OCI-LY1 (cell line): ENCODE data around the gene DNAJB8.

Experiments
- H2AFZ ChIP-seq: fragments of 200-600 bp; sonication (generic), shearing (Covaris generic); 2 replicates; pipeline ENCODE4 v1.6.0; 2014; ENCODE audit warnings: antibody characterized with exemption, mild to moderate bottlenecking, low read length
- H3F3A ChIP-seq: fragments of 200-600 bp; sonication (generic), shearing (Covaris generic); 2 replicates; pipeline ENCODE4 v1.6.0; 2014; ENCODE audit warnings: mild to moderate bottlenecking, antibody characterized with exemption, low read length, moderate library complexity; ENCODE audit not compliant: insufficient read depth
- H3K27ac ChIP-seq: fragments of 200-600 bp; sonication (generic); 2 replicates; pipeline ENCODE4 v1.5.1; 2014; ENCODE audit warnings: low read length, mixed run types, mild to moderate bottlenecking, low read depth; ENCODE audit not compliant: poor library complexity, severe bottlenecking
- H3K27me3 ChIP-seq: fragments of 200-600 bp; sonication (generic); 2 replicates; pipeline ENCODE4 v1.6.0; 2014; ENCODE audit warnings: antibody characterized with exemption, mild to moderate bottlenecking, low read length, moderate library complexity; ENCODE audit not compliant: insufficient read depth
- H3K36me3 ChIP-seq: fragments of 200-600 bp; sonication (generic); 2 replicates; pipeline ENCODE4 v1.6.1; 2014; ENCODE audit warnings: mild to moderate bottlenecking, antibody characterized with exemption, low read length, moderate library complexity, mixed read lengths; ENCODE audit not compliant: insufficient read depth
- H3K4me1 ChIP-seq: fragments of 200-600 bp; sonication (generic); 2 replicates; pipeline ENCODE4 v1.5.1; 2014; ENCODE audit warnings: mild to moderate bottlenecking, low read length, moderate library complexity; ENCODE audit not compliant: insufficient read depth, severe bottlenecking
- H3K4me2 ChIP-seq: fragments of 200-600 bp; sonication (generic), shearing (Covaris generic); 2 replicates; pipeline ENCODE4 v1.6.1; 2014; ENCODE audit warnings: low read length
- H3K4me3 ChIP-seq: fragments of 200-600 bp; sonication (generic); 2 replicates; pipeline ENCODE4 v1.5.1; 2014; ENCODE audit warnings: low read length, low read depth, mild to moderate bottlenecking, mixed read lengths; ENCODE audit not compliant: poor library complexity, severe bottlenecking
- H3K79me2 ChIP-seq: fragments of 200-600 bp; shearing (Covaris generic); 2 replicates; pipeline ENCODE4 v1.6.1; 2016; ENCODE audit warnings: mixed run types, low read length, mixed read lengths; ENCODE audit not compliant: insufficient read depth
- H3K9ac ChIP-seq: fragments of 200-600 bp; sonication (generic), shearing (Covaris generic); 2 replicates; pipeline ENCODE4 v1.6.1; 2014; ENCODE audit warnings: mild to moderate bottlenecking, low read length, mixed read lengths
- H3K9me2 ChIP-seq: fragments of 200-600 bp; sonication (generic), shearing (Covaris generic); 2 replicates; pipeline ENCODE4 v1.6.1; 2014; ENCODE audit warnings: low read depth, mild to moderate bottlenecking, low read length, mixed read lengths
- H3K9me3 ChIP-seq: fragments of 200-600 bp; shearing (Covaris generic); 2 replicates; pipeline ENCODE4 v1.6.1; 2014; ENCODE audit warnings: low read length, mixed read lengths
- H4K20me1 ChIP-seq: fragments of 200-600 bp; sonication (generic), shearing (Covaris generic); 2 replicates; pipeline ENCODE4 v1.6.0; 2016; ENCODE audit warnings: mild to moderate bottlenecking, low read length; ENCODE audit not compliant: insufficient read depth
- CTCF ChIP-seq: fragments of 200-600 bp; sonication (generic), shearing (Covaris generic); IDR thresholded peaks from 2 replicates; pipeline ENCODE4 v1.5.1; 2017; ENCODE audit warnings: mild to moderate bottlenecking, antibody characterized with exemption, low read length, moderate library complexity, mixed read lengths
- EZH2 ChIP-seq: fragments of 200-600 bp; sonication (generic), shearing (Covaris generic); IDR thresholded peaks from 2 replicates; pipeline ENCODE4 v1.8.0; 2017; ENCODE audit warnings: borderline replicate concordance, mixed run types, mild to moderate bottlenecking, antibody characterized with exemption, low read length, moderate library complexity, mixed read lengths

The DNAJB8 gene

GRCh38 chr3:128429751-128430150 is 36.9 kb downstream of the DNAJB8 start:
- H4K20me1 ChIP-seq, result no peaks in the 10 kb centered on the region
- no peaks in the 10 kb centered on the region for H3F3A ChIP-seq
- no peaks in the 10 kb centered on the region for H3K79me2 ChIP-seq
- no peak overlapping the region for H3K9ac ChIP-seq
- H3K4me3 ChIP-seq, result no peak overlapping the region
- H3K4me2 ChIP-seq, result no peak overlapping the region
- no peaks in the 10 kb centered on the region for H3K9me3 ChIP-seq
- H3K4me1 ChIP-seq, result peaks cover 4% of the 10 kb centered on the region
- no peak overlapping the region for H3K27ac ChIP-seq
- TF ChIP-seq EZH2 (no peak), CTCF (no peak)
- no peaks in the 10 kb centered on the region for H3K9me2 ChIP-seq
- H3K27me3 ChIP-seq, result peaks cover under 1% of the 10 kb centered on the region; the same call in 1 of the 2 replicates
- H3K36me3 ChIP-seq, result no peaks in the 10 kb centered on the region
- no peak overlapping the region for H2AFZ ChIP-seq

- Histone ChIP-seq H3K27me3 (no peaks in the 10 kb centered on the region; the same call in 1 of the 2 replicates), H3K4me2 (no peak overlapping the region), H3K27ac (no peak overlapping the region), H3K36me3 (no peaks in the 10 kb centered on the region), H3K4me3 (no peak overlapping the region), H2AFZ (no peak overlapping the region), H3K79me2 (no peaks in the 10 kb centered on the region), H4K20me1 (no peaks in the 10 kb centered on the region), H3K9me3 (no peaks in the 10 kb centered on the region), H3K9ac (no peak overlapping the region), H3F3A (no peaks in the 10 kb centered on the region), H3K9me2 (no peaks in the 10 kb centered on the region), H3K4me1 (peaks cover 4% of the 10 kb centered on the region)
- TF ChIP-seq CTCF (no peak), EZH2 (no peak)
Measured at GRCh38 chr3:128429275-128429674, 37.4 kb downstream of the DNAJB8 start.

GRCh38 chr3:128427872-128428822 is 38.5 kb downstream of the DNAJB8 start:
- H3K79me2 ChIP-seq, result no peaks in the 10 kb centered on the region
- H3K4me3 ChIP-seq, result no peak overlapping the region
- H2AFZ ChIP-seq, result no peak overlapping the region
- no peaks in the 10 kb centered on the region for H3K9me3 ChIP-seq
- H3K27me3 ChIP-seq, result no peaks in the 10 kb centered on the region; the same call in 1 of the 2 replicates
- no peaks in the 10 kb centered on the region for H3K9me2 ChIP-seq
- H3K36me3 ChIP-seq, result no peaks in the 10 kb centered on the region
- H3K9ac ChIP-seq, result no peak overlapping the region
- no peaks in the 10 kb centered on the region for H4K20me1 ChIP-seq
- H3K4me2 ChIP-seq, result no peak overlapping the region
- no peaks in the 10 kb centered on the region for H3F3A ChIP-seq
- TF ChIP-seq EZH2 (no peak), CTCF (no peak)
- no peak overlapping the region for H3K27ac ChIP-seq
- H3K4me1 ChIP-seq, result peaks cover 4% of the 10 kb centered on the region
